Bronchial epithelial cell (primary cell): ENCODE data around the gene ANXA10. TPM values are rescaled to one million over a fixed set of nuclear protein-coding genes. Genes with fewer than 3 reads are reported as not detected.

Experiments used
- DNase-seq: peaks from one replicate; pipeline ENCODE4 v3.0.0-alpha.2; 2010; ENCODE audit warnings: low read depth
- FAIRE-seq: peaks from 2 replicates; lab custom pipeline; 2011; peaks lifted over from hg19 to GRCh38; lab: Jason Lieb, UNC
- H3K27me3 ChIP-seq: 2 replicates; pipeline ENCODE4 v1.5.1; 2011; ENCODE audit warnings: low read length; ENCODE audit not compliant: control insufficient read depth, insufficient read depth
- H3K36me3 ChIP-seq: 2 replicates; pipeline ENCODE4 v1.5.1; 2011; ENCODE audit warnings: low read length; ENCODE audit not compliant: control insufficient read depth, insufficient read depth
- H3K4me3 ChIP-seq: 2 replicates; pipeline ENCODE4 v1.5.1; 2011; ENCODE audit warnings: mild to moderate bottlenecking, low read depth, low read length, control low read depth
- CTCF ChIP-seq: IDR thresholded peaks from 2 replicates; pipeline ENCODE4 v1.5.1; 2011; ENCODE audit warnings: mild to moderate bottlenecking, moderate library complexity, low read length, control low read depth, inconsistent platforms; ENCODE audit not compliant: insufficient read depth, severe bottlenecking
- total RNA-seq: library from RNA; depleted of rRNA; stranded (reverse); fragments of >200 nt; gene quantifications from 2 replicates; pipeline ENCODE4 v1.2.1, GENCODE V29; 2014

ANXA10 gene
- total RNA-seq, 1 donor from 2014 or later = 0.79 TPM

- H3K36me3 ChIP-seq = no peaks in the 10 kb centered on the region
- no peak for DNase-seq
- no peak for FAIRE-seq
- H3K4me3 ChIP-seq = no peak overlapping the region
- no peaks in the 10 kb centered on the region for H3K27me3 ChIP-seq
- TF ChIP-seq CTCF = no peak
Observed at GRCh38 chr4:168164045-168164444, 71.7 kb downstream of the ANXA10 start.

- Histone ChIP-seq H3K36me3 (no peaks in the 10 kb centered on the region), H3K4me3 (no peak overlapping the region), H3K27me3 (no peaks in the 10 kb centered on the region)
- no peak for TF ChIP-seq CTCF
- FAIRE-seq = no peak
- no peak for DNase-seq
Observed at GRCh38 chr4:168164915-168165548, 72.7 kb downstream of the ANXA10 start.

- FAIRE-seq (no peak), DNase-seq (peak; percentile 58)
- H3K27me3 ChIP-seq = no peaks in the 10 kb centered on the region
- no peaks in the 10 kb centered on the region for H3K36me3 ChIP-seq
- TF ChIP-seq CTCF = no peak
- no peak overlapping the region for H3K4me3 ChIP-seq
Observed at GRCh38 chr4:168167714-168168284, 75.5 kb downstream of the ANXA10 start.

- Histone ChIP-seq H3K4me3 (no peak overlapping the region), H3K36me3 (no peaks in the 10 kb centered on the region), H3K27me3 (no peaks in the 10 kb centered on the region)
- DNase-seq = no peak
- FAIRE-seq = no peak
- no peak for TF ChIP-seq CTCF
Observed at GRCh38 chr4:168174308-168174707, 82.0 kb downstream of the ANXA10 start.

GRCh38 chr4:168177546-168178149 lies 85.3 kb downstream of the ANXA10 start:
- no peak for TF ChIP-seq CTCF
- Histone ChIP-seq H3K4me3 (no peak overlapping the region), H3K27me3 (no peaks in the 10 kb centered on the region), H3K36me3 (no peaks in the 10 kb centered on the region)
- FAIRE-seq = peak; percentile 73
- DNase-seq = no peak
